H1 (cell line): ENCODE data around the gene RSF1. TPM values are rescaled to one million over a fixed set of nuclear protein-coding genes. Genes with fewer than 3 reads are reported as not detected.

Source experiments
- CBX8 ChIP-seq: fragments of 300-800, 300-1000 bp; sonication (generic); IDR thresholded peaks from 2 replicates; pipeline ENCODE4 v1.7.1; 2016; ENCODE audit warnings: low read depth, low read length, borderline replicate concordance
- CHD1 ChIP-seq: IDR thresholded peaks from 2 replicates; pipeline ENCODE4 v1.6.1; 2012; ENCODE audit warnings: low read depth, low read length, improper control_type of control experiment
- EZH2 ChIP-seq: fragments of 200-600 bp; sonication (generic); IDR thresholded peaks from 2 replicates; pipeline ENCODE4 v1.7.1; 2012; ENCODE audit warnings: low read depth, mild to moderate bottlenecking, moderate library complexity, low read length, inconsistent platforms; ENCODE audit not compliant: severe bottlenecking
- GTF2F1 ChIP-seq: IDR thresholded peaks from 2 replicates; pipeline ENCODE4 v1.6.1; 2012; ENCODE audit warnings: low read depth, low read length, improper control_type of control experiment, borderline replicate concordance
- JUN ChIP-seq: IDR thresholded peaks from 2 replicates; pipeline ENCODE4 v1.6.1; 2011; ENCODE audit warnings: low read depth, mild to moderate bottlenecking, improper control_type of control experiment, low read length
- RBBP5 ChIP-seq: IDR thresholded peaks from 2 replicates; pipeline ENCODE4 v1.7.1; 2012; ENCODE audit warnings: low read depth, mild to moderate bottlenecking, inconsistent platforms, low read length, moderate library complexity, borderline replicate concordance
- SP4 ChIP-seq: IDR thresholded peaks from 2 replicates; pipeline ENCODE4 v1.6.1; 2012; ENCODE audit warnings: low read length, inconsistent platforms
- TAF1 ChIP-seq: IDR thresholded peaks from 2 replicates; pipeline ENCODE4 v1.6.1; 2011; ENCODE audit warnings: mild to moderate bottlenecking, low read depth, low read length
- polyA plus RNA-seq, 7 experiments: library from polyadenylated mRNA; depleted of rRNA in 3 of 7; stranded (reverse) in 5 of 7; unstranded in 2 of 7; fragments of >200 nt in 5 of 7; fragments of 200-250 nt in 2 of 7; gene quantifications; 1 replicate in 5 of 7; 2 replicates in 1 of 7; 4 replicates in 1 of 7; pipeline versions ENCODE4 v1.2.1 to v1.2.3, GENCODE V29; 2011 to 2013; ENCODE audit warnings: missing spikeins in 2 of 7, mixed read lengths in 2 of 7
- total RNA-seq: library from RNA; stranded (reverse); fragmentation: NEBNext Ultra II Directional; extraction: Animal tissue kit (Norgen Biotek cat#: 25700); gene quantifications from 2 replicates; pipeline ENCODE4 v1.2.1, GENCODE V29; 2021
- TF ChIP-seq, protein P1 (sequence below): fragments of 300-600 bp; sonication (generic); IDR thresholded peaks from 2 replicates; pipeline ENCODE4 v1.7.1; 2012; ENCODE audit warnings: low read length, moderate library complexity, mild to moderate bottlenecking, inconsistent platforms; ENCODE audit not compliant: insufficient replicate concordance
- TF ChIP-seq, protein P2 (sequence below): IDR thresholded peaks from 2 replicates; pipeline ENCODE4 v1.6.1; 2012; ENCODE audit warnings: inconsistent platforms

Gene RSF1
- total and polyA plus RNA-seq, 2 of the 8 experiments (the other 6 are each of a cell fraction or from before 2014, with no cell fraction given): 17.8 to 87.9 TPM

DNA sequence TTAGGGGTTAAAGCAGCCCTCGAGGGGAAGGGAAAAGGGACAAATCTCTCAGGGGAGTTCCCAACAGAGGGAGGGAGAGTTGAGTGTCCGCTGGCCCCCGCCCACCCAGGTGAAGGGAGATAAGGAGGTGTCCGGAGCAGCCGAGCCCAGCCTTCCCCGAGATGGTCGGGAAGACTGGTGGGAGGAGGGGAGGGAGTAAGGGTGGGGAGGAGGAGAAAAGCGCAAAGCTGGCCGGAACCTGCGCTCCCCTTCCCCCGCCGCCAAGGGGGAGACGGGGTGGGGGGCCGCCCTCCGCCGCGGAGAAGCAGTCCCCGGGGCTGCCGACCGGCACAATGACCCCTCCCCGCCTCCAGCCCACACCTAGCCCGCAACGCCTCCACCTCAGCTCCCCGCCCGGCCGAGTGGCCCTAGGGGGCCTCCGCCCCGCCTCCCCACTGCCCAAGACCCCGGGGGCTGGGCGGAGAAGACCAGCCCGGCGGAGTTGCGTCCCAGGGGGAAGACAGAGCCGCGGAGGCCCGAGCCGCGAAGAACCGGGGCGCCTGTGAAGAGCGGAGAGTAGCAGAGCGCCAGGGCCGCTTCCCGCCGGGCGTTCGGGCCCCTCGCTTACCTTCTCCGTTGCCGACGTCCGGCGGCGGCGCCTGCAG lies 479 bp downstream of the RSF1 start (continued):
- TF ChIP-seq, protein P1, sequence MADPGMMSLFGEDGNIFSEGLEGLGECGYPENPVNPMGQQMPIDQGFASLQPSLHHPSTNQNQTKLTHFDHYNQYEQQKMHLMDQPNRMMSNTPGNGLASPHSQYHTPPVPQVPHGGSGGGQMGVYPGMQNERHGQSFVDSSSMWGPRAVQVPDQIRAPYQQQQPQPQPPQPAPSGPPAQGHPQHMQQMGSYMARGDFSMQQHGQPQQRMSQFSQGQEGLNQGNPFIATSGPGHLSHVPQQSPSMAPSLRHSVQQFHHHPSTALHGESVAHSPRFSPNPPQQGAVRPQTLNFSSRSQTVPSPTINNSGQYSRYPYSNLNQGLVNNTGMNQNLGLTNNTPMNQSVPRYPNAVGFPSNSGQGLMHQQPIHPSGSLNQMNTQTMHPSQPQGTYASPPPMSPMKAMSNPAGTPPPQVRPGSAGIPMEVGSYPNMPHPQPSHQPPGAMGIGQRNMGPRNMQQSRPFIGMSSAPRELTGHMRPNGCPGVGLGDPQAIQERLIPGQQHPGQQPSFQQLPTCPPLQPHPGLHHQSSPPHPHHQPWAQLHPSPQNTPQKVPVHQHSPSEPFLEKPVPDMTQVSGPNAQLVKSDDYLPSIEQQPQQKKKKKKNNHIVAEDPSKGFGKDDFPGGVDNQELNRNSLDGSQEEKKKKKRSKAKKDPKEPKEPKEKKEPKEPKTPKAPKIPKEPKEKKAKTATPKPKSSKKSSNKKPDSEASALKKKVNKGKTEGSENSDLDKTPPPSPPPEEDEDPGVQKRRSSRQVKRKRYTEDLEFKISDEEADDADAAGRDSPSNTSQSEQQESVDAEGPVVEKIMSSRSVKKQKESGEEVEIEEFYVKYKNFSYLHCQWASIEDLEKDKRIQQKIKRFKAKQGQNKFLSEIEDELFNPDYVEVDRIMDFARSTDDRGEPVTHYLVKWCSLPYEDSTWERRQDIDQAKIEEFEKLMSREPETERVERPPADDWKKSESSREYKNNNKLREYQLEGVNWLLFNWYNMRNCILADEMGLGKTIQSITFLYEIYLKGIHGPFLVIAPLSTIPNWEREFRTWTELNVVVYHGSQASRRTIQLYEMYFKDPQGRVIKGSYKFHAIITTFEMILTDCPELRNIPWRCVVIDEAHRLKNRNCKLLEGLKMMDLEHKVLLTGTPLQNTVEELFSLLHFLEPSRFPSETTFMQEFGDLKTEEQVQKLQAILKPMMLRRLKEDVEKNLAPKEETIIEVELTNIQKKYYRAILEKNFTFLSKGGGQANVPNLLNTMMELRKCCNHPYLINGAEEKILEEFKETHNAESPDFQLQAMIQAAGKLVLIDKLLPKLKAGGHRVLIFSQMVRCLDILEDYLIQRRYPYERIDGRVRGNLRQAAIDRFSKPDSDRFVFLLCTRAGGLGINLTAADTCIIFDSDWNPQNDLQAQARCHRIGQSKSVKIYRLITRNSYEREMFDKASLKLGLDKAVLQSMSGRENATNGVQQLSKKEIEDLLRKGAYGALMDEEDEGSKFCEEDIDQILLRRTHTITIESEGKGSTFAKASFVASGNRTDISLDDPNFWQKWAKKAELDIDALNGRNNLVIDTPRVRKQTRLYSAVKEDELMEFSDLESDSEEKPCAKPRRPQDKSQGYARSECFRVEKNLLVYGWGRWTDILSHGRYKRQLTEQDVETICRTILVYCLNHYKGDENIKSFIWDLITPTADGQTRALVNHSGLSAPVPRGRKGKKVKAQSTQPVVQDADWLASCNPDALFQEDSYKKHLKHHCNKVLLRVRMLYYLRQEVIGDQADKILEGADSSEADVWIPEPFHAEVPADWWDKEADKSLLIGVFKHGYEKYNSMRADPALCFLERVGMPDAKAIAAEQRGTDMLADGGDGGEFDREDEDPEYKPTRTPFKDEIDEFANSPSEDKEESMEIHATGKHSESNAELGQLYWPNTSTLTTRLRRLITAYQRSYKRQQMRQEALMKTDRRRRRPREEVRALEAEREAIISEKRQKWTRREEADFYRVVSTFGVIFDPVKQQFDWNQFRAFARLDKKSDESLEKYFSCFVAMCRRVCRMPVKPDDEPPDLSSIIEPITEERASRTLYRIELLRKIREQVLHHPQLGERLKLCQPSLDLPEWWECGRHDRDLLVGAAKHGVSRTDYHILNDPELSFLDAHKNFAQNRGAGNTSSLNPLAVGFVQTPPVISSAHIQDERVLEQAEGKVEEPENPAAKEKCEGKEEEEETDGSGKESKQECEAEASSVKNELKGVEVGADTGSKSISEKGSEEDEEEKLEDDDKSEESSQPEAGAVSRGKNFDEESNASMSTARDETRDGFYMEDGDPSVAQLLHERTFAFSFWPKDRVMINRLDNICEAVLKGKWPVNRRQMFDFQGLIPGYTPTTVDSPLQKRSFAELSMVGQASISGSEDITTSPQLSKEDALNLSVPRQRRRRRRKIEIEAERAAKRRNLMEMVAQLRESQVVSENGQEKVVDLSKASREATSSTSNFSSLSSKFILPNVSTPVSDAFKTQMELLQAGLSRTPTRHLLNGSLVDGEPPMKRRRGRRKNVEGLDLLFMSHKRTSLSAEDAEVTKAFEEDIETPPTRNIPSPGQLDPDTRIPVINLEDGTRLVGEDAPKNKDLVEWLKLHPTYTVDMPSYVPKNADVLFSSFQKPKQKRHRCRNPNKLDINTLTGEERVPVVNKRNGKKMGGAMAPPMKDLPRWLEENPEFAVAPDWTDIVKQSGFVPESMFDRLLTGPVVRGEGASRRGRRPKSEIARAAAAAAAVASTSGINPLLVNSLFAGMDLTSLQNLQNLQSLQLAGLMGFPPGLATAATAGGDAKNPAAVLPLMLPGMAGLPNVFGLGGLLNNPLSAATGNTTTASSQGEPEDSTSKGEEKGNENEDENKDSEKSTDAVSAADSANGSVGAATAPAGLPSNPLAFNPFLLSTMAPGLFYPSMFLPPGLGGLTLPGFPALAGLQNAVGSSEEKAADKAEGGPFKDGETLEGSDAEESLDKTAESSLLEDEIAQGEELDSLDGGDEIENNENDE: no peak
- peak; percentile 84; the same call in 1 of the 2 replicates for TF ChIP-seq SP4
- no peak for TF ChIP-seq GTF2F1
- TF ChIP-seq, protein P2, sequence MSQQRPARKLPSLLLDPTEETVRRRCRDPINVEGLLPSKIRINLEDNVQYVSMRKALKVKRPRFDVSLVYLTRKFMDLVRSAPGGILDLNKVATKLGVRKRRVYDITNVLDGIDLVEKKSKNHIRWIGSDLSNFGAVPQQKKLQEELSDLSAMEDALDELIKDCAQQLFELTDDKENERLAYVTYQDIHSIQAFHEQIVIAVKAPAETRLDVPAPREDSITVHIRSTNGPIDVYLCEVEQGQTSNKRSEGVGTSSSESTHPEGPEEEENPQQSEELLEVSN: no peak
- no peak for TF ChIP-seq TAF1
- TF ChIP-seq CBX8: no peak
- no peak for TF ChIP-seq CHD1
- 0 out of 2 replicates have a peak, but pooled peaks have one; percentile 96 for TF ChIP-seq RBBP5
- no peak for TF ChIP-seq JUN
- TF ChIP-seq EZH2: no peak
